SK-N-MC (cell line): ENCODE measurements around the gene TERB2.
"Not testable (repeated sequence)": the region's sequence is repeated elsewhere in the genome, so short reads cannot be mapped to it uniquely, and the experiment has no call there.

Experiments used
- DNase-seq: peaks from one replicate; pipeline ENCODE4 v3.0.0-alpha.2; 2011; ENCODE audit warnings: low read depth, low spot score
- H3K27ac ChIP-seq: fragments of 200-600 bp; sonication (generic); 2 replicates; pipeline ENCODE4 v1.5.1; 2016; ENCODE audit warnings: mixed run types
- H3K36me3 ChIP-seq: fragments of 200-600 bp; sonication (generic); 2 replicates; pipeline ENCODE4 v1.6.1; 2017; ENCODE audit warnings: antibody characterized with exemption, low read length, mixed read lengths; ENCODE audit not compliant: insufficient read depth
- H3K4me3 ChIP-seq: fragments of 200-600 bp; sonication (generic); 2 replicates; pipeline ENCODE4 v1.5.1; 2016
- H3K9ac ChIP-seq: fragments of 200-600 bp; sonication (generic); 2 replicates; pipeline ENCODE4 v1.8.0; 2017; ENCODE audit warnings: mixed run types, mixed read lengths; ENCODE audit not compliant: insufficient read length
- H3K9me3 ChIP-seq: fragments of 200-600 bp; sonication (generic); 2 replicates; pipeline ENCODE4 v1.6.1; 2017; ENCODE audit warnings: low read depth, mild to moderate bottlenecking, antibody characterized with exemption, low read length, moderate library complexity, mixed read lengths
- EZH2 ChIP-seq: fragments of 200-600 bp; sonication (generic); IDR thresholded peaks from one replicate; pipeline ENCODE4 v1.6.1; 2017; ENCODE audit warnings: antibody characterized with exemption
- FOXP2 ChIP-seq: optimal IDR thresholded peaks from 2 replicates; pipeline ENCODE3; 2011; ENCODE audit warnings: mild to moderate bottlenecking, moderate library complexity; ENCODE audit not compliant: insufficient read depth; ENCODE audit errors: extremely low read length, control extremely low read depth
- POLR2AphosphoS5 ChIP-seq: IDR thresholded peaks from 2 replicates; pipeline ENCODE4 v1.6.1; 2012; ENCODE audit warnings: mild to moderate bottlenecking, low read depth, low read length, borderline replicate concordance

The TERB2 gene

GRCh38 chr15:44968475-44968874 lies 12.0 kb downstream of the TERB2 start:
- Histone ChIP-seq H3K9ac (no peak overlapping the region), H3K27ac (no peak overlapping the region), H3K9me3 (no peaks in the 10 kb centered on the region), H3K36me3 (no peaks in the 10 kb centered on the region), H3K4me3 (no peak overlapping the region)
- DNase-seq: no peak
- TF ChIP-seq EZH2 (no peak), POLR2AphosphoS5 (no peak), FOXP2 (no peak)

DNA sequence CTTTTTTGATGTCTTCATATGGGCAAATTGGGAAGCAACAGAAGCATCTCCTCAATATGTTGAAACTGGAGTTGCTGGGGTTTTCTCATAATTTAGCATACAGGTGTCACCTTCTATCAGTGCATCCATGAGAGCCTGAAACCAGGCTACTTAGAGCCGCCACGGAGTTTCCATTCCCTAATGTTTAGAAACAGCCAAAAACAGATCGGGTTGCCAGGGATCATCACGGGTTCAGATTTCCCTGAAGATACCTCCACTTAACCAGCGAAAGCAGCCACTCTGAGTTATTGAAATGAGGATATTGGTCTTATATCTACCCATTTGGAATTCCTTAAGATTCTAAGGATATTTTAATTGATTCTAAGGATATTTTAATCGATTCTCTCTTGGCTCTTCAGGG lies 14.5 kb downstream of the TERB2 start:
- no peak overlapping the region for H3K27ac ChIP-seq
- H3K4me3 ChIP-seq: no peak overlapping the region
- H3K36me3 ChIP-seq: no peaks in the 10 kb centered on the region
- H3K9ac ChIP-seq: no peak overlapping the region
- TF ChIP-seq EZH2 (no peak), POLR2AphosphoS5 (no peak), FOXP2 (no peak)
- DNase-seq: no peak
- H3K9me3 ChIP-seq: no peaks in the 10 kb centered on the region

DNA sequence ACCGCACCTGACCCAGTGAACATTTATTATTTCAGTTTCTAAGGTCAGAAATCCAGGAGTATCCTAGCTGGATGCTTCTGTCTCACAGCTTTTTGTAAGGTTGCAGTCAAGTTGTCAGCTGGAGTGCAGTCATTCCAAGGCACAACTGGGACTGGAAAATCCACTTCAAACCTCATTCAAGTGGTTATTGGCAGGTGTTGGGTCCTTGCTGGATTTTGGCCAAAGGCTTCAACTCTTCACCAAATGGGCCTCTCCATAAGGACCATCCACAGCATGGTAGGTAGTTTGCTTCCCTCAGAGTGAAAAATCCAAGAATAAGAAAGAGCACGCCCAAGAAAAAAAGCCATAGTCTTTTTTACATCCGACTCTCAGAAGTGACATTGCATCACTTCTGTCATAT lies 19.7 kb downstream of the TERB2 start:
- H3K9me3 ChIP-seq, H3K36me3 ChIP-seq, H3K27ac ChIP-seq, H3K9ac ChIP-seq, H3K4me3 ChIP-seq, DNase-seq: not testable (repeated sequence)

GRCh38 chr15:44977781-44978180 lies 21.3 kb downstream of the TERB2 start:
- H3K36me3 ChIP-seq, H3K27ac ChIP-seq, DNase-seq, H3K4me3 ChIP-seq, H3K9me3 ChIP-seq, H3K9ac ChIP-seq: not testable (repeated sequence)

GRCh38 chr15:44979617-44980339 lies 23.3 kb downstream of the TERB2 start:
- not testable (repeated sequence) for DNase-seq, H3K9ac ChIP-seq

DNA sequence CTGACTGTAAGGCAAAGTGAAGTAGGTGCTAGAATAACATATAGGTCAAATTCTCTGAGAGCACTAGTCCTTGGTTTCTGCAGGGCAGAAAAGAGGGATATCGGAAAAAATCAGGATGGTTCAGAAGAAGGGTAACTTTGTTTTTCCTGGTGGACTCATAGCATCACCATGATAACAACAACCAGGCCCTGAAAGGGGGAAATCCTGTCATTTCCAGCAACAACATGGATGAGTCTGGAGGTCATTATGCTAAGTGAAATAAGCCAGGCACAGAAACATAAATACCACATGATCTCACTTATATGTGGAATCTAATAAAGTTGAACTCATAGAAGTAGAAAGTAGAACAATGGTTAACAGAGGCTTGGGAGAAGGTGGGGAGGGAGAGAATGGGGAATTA lies 27.7 kb downstream of the TERB2 start:
- H3K9me3 ChIP-seq, DNase-seq, H3K4me3 ChIP-seq, H3K36me3 ChIP-seq, H3K9ac ChIP-seq, H3K27ac ChIP-seq: not testable (repeated sequence)

More at GRCh38 chr15:44979617-44980339, 23.3 kb downstream of the TERB2 start:
- H3K4me3 ChIP-seq, H3K36me3 ChIP-seq, H3K9me3 ChIP-seq, H3K27ac ChIP-seq: not testable (repeated sequence)

DNA sequence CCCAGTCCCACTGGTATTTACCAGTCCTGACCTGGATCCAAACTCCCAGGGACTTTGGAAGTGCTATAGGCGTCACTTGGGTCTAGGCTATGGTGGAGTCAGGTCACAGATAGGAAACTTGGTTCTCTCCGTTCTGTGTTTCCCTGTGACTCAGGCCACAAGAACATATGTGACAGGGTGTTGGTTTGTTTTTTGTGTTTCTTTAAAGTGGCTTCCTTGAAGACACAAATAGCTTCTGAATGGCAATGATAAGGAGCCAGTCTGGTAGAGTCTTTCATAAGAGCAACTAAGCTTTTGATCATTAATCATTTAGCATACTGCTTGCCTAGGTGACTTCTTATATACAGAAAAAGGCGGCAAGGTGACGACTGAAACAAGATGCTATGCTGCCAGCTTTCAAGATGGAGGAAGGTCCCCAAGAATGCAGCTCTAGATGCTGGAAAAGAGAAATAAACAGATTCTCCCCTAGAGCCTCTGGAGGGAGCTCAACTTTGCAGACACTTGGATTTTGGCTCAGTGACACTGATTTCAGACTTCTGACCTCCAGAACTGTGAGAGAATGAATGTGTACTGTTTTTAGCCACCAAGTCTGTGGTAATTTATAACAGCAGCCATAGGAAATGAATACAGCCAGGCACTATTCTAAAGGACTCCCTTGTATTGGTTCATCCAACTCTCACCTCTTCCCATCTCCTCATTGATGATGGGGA lies 30.0 kb downstream of the TERB2 start:
- not testable (repeated sequence) for H3K36me3 ChIP-seq, H3K4me3 ChIP-seq, DNase-seq, H3K27ac ChIP-seq, H3K9ac ChIP-seq, H3K9me3 ChIP-seq

- H3K27ac ChIP-seq, DNase-seq, H3K36me3 ChIP-seq, H3K9me3 ChIP-seq, H3K4me3 ChIP-seq, H3K9ac ChIP-seq: not testable (repeated sequence)
These were observed 31.2 kb downstream of the TERB2 start for GRCh38 chr15:44987711-44988110.

- not testable (repeated sequence) for H3K27ac ChIP-seq, H3K9me3 ChIP-seq, H3K9ac ChIP-seq, H3K36me3 ChIP-seq, DNase-seq, H3K4me3 ChIP-seq
These were observed 31.8 kb downstream of the TERB2 start for GRCh38 chr15:44988184-44988869.

DNA sequence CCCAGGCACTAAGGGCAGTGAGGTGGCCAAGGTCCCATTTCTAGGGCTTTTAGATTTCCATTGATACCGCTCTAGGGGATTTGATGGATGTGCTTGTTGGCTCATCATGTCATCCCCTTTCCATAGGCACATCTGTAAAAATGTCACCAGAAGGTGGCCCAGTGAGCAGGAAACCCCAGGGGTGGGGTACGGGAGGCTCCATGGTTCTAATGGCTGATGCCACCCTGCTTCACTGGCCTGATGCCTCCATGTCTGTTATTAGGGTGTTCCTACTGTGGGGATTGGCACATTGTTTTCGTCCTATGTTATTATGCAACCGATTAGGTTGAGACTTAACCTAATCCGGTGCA lies 32.4 kb downstream of the TERB2 start:
- not testable (repeated sequence) for H3K9me3 ChIP-seq, H3K36me3 ChIP-seq, H3K27ac ChIP-seq, DNase-seq, H3K4me3 ChIP-seq, H3K9ac ChIP-seq

GRCh38 chr15:44997632-44998031 lies 41.1 kb downstream of the TERB2 start:
- DNase-seq, H3K27ac ChIP-seq, H3K9me3 ChIP-seq, H3K36me3 ChIP-seq, H3K9ac ChIP-seq, H3K4me3 ChIP-seq: not testable (repeated sequence)
